ENCODE measurements around the gene FABP1. TPM values are rescaled to one million over a fixed set of nuclear protein-coding genes. Genes with fewer than 3 reads are reported as not detected.

Gene FABP1
- total and polyA plus RNA-seq, 2 of the 8 experiments (the other 6 are each of a cell fraction or from before 2014, with no cell fraction given) = 0.09 TPM; not detected in 1

DNA sequence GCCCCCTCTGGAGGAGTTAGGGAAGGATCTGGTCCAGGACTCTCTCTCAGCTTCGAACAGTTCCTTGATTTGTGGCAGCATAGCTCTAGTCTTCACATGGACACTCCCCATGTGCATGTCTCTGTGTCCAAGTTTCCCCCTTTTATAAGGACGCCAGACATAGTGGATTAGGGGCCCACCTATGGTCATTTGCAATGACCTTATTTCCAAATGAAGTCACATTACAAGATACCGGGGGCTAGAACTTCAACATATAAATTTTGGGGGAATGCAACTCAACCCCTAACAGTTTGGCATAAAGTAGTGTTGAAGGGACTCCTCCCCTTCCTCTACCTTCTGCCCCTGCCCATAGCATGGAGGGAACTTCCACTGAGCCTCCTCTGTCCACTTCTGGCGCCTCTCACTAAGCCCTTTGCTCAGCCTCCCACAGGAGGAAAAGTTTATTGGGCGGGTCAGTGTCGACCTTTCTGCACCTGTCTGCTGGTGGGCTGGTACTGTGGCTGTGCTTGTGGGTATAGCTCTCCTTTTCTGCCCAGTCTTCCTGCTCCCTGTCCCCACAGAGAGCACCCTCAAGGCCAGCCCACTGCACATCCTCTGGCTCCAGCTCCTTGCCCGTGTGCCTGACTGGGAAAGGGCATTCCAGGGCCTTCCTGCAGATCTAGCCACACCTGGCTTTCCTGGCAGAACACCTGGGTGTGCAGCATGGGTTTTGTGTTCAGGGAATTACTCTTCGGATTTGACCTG is 5.5 kb downstream of the FABP1 start:
- no peak overlapping the region for H4K91ac ChIP-seq (replicated peaks; ENCODE audit: insufficient read length, low read length)
- no peak overlapping the region for H3K9ac ChIP-seq (replicated peaks in 1 of 4; ENCODE audit: extremely low read depth in 1 of 4, low read depth in 3 of 4, low read length in 3 of 4)
- H4K5ac ChIP-seq (ENCODE audit: insufficient read length, low read depth, low read length) = no peak overlapping the region
- no peak overlapping the region for H3K27ac ChIP-seq (ENCODE audit: low read depth, low read length)
- no peak overlapping the region for H2BK20ac ChIP-seq (ENCODE audit: low read length)
- H3K23ac ChIP-seq (ENCODE audit: insufficient read length) = no peak overlapping the region
- no peak overlapping the region for H2BK120ac ChIP-seq (replicated peaks; ENCODE audit: low read depth, low read length)
- no peak overlapping the region for H3K18ac ChIP-seq (ENCODE audit: extremely low read depth, low read length)
- no peak overlapping the region for H3K4ac ChIP-seq (replicated peaks; ENCODE audit: insufficient read length, low read depth, low read length)
- no peak overlapping the region for H2AFZ ChIP-seq (ENCODE audit: low read length)
- no peaks in the 10 kb centered on the region for H3K23me2 ChIP-seq (ENCODE audit: low read depth, low read length)
- CTCF ChIA-PET (ENCODE audit: partially characterized antibody) = interaction anchor here (0.7 kb wide), 1 partner anchor 24 kb away, joined by 3 read pairs; no protein-coding TSS in a partner anchor
- DNase-seq (ENCODE audit: low read depth in 1 of 2, low spot score in 2 of 2) = no peak
- WGBS, 2 experiments (ENCODE audit: extremely low coverage in 1 of 2, insufficient coverage in 1 of 2, insufficient read length in 1 of 2, insufficient replicate concordance in 2 of 2, low coverage in 1 of 2, low lambda C conversion rate in 2 of 2, missing lambda C conversion rate in 1 of 2) = 90% methylated on average over 8 of the region's 8 CpGs; no CpG with 5 or more reads in 1 of the 2 experiments
- POLR2A ChIA-PET (ENCODE audit: partially characterized antibody) = no interaction called here
- no peaks in the 10 kb centered on the region for H4K20me1 ChIP-seq (replicated peaks in 1 of 2; ENCODE audit: control insufficient read depth in 1 of 2, insufficient read depth in 2 of 2, low read length in 2 of 2)
- H3K36me3 ChIP-seq (ENCODE audit: control insufficient read depth in 2 of 4, insufficient read depth in 4 of 4, low read length in 3 of 4) = no peaks in the 10 kb centered on the region
- H2BK5ac ChIP-seq (ENCODE audit: low read depth, low read length) = no peak overlapping the region
- no peak overlapping the region for H3K56ac ChIP-seq (replicated peaks; ENCODE audit: insufficient read length, low read depth, low read length)
- H2BK15ac ChIP-seq (ENCODE audit: low read length) = no peak overlapping the region
- no peak overlapping the region for H2AK5ac ChIP-seq (ENCODE audit: low read depth, low read length)
- H3K79me1 ChIP-seq (ENCODE audit: low read depth, low read length) = no peaks in the 10 kb centered on the region; the same call in 1 of the 2 replicates
- no peak overlapping the region for H4K8ac ChIP-seq (ENCODE audit: extremely low read depth, insufficient read depth, low read length)
- no peak for FAIRE-seq
- no peak overlapping the region for H3K4me3 ChIP-seq (ENCODE audit: extremely low read depth in 1 of 4, insufficient read depth in 2 of 4, low read depth in 3 of 4, low read length in 4 of 4)
- no peaks in the 10 kb centered on the region for H3K79me2 ChIP-seq (ENCODE audit: control insufficient read depth in 1 of 2, insufficient read depth in 2 of 2, low read length in 2 of 2)
- H3K14ac ChIP-seq (ENCODE audit: insufficient read length) = no peak overlapping the region
- no peak overlapping the region for H2BK12ac ChIP-seq (ENCODE audit: low read depth, low read length)
- H3K4me2 ChIP-seq (ENCODE audit: insufficient read depth in 1 of 2, low read depth in 2 of 2, low read length in 2 of 2) = no peak overlapping the region
- H3K27me3 ChIP-seq (replicated peaks in 1 of 4; ENCODE audit: control insufficient read depth in 3 of 4, extremely low read depth in 1 of 4, insufficient read depth in 3 of 4, low read length in 3 of 4) = no peaks in the 10 kb centered on the region
- H3K9me3 ChIP-seq (ENCODE audit: insufficient read depth in 2 of 2, low read depth in 1 of 2, low read length in 1 of 2) = no peaks in the 10 kb centered on the region
- H3K4me1 ChIP-seq (replicated peaks in 1 of 4; ENCODE audit: control insufficient read depth in 3 of 4, insufficient read depth in 4 of 4, low read length in 3 of 4) = no peaks in the 10 kb centered on the region
- TF ChIP-seq KDM4A (IDR thresholded peaks at IDR 0.05; ENCODE audit: low read depth, low read length, severe bottlenecking) = no peak
- TF ChIP-seq CEBPB (IDR thresholded peaks at IDR 0.05; ENCODE audit: low read depth, low read length) = no peak
- TF ChIP-seq ZNF274 (IDR thresholded peaks at IDR 0.05; ENCODE audit: borderline replicate concordance, extremely low read depth, low read length) = no peak
- TF ChIP-seq SP4 (IDR thresholded peaks at IDR 0.05; ENCODE audit: low read length) = no peak
- no peak for TF ChIP-seq BCL11A (IDR thresholded peaks at IDR 0.05; ENCODE audit: low read depth in 2 of 2, low read length in 2 of 2)
- no peak for TF ChIP-seq TAF1 (IDR thresholded peaks at IDR 0.05; ENCODE audit: low read depth, low read length)
- TF ChIP-seq YY1 (IDR thresholded peaks at IDR 0.05; ENCODE audit: low read depth, low read length) = no peak
- TF ChIP-seq TCF12 (IDR thresholded peaks at IDR 0.05; ENCODE audit: low read depth, low read length) = no peak
- no peak for TF ChIP-seq EZH2 (IDR thresholded peaks at IDR 0.05; ENCODE audit: low read depth, low read length, severe bottlenecking)
- TF ChIP-seq CHD2 (IDR thresholded peaks at IDR 0.05; ENCODE audit: low read length) = no peak
- no peak for TF ChIP-seq SIRT6 (IDR thresholded peaks at IDR 0.05; ENCODE audit: low read length)
- TF ChIP-seq SAP30 (IDR thresholded peaks at IDR 0.05; ENCODE audit: insufficient read depth, insufficient replicate concordance, low read length) = no peak
- no peak for TF ChIP-seq BRCA1 (IDR thresholded peaks at IDR 0.05; ENCODE audit: low read depth, low read length)
- no peak for TF ChIP-seq RNF2 (IDR thresholded peaks at IDR 0.05; ENCODE audit: borderline replicate concordance, low read depth, low read length, missing control alignments, poor library complexity, severe bottlenecking)

All from H1 (cell line).